Liver (tissue), 9 donors: ENCODE results near the gene C1orf210. TPM values are rescaled to one million over a fixed set of nuclear protein-coding genes. Genes with fewer than 3 reads are reported as not detected.

ENCODE experiments used
- DNase-seq: peaks from one replicate; pipeline ENCODE4 v3.0.0-alpha.2; 2017; ENCODE audit warnings: low spot score
- H3K27ac ChIP-seq, 2 donors: one replicate each; pipeline ENCODE4 v1.7.0; 2013; ENCODE audit warnings: inconsistent platforms in 2 of 2, low read length in 2 of 2, control low read depth in 1 of 2, low read depth in 1 of 2, mild to moderate bottlenecking in 1 of 2
- H3K27me3 ChIP-seq, 4 donors: one replicate each; pipeline versions ENCODE4 v1.6.1 to v1.7.0; 2013; ENCODE audit warnings: low read length in 3 of 4, inconsistent platforms in 1 of 4, mild to moderate bottlenecking in 1 of 4, moderate library complexity in 1 of 4; ENCODE audit not compliant: control insufficient read depth in 4 of 4, insufficient read depth in 4 of 4
- H3K36me3 ChIP-seq, 4 donors: one replicate each; pipeline versions ENCODE4 v1.6.1 to v1.7.0; 2013; ENCODE audit warnings: low read length in 3 of 4, mild to moderate bottlenecking in 3 of 4, low read depth in 1 of 4, moderate library complexity in 1 of 4; ENCODE audit not compliant: control insufficient read depth in 4 of 4, insufficient read depth in 3 of 4
- H3K4me1 ChIP-seq, 4 donors: one replicate each; pipeline versions ENCODE4 v1.6.1 to v1.7.0; 2013; ENCODE audit warnings: low read length in 3 of 4, mild to moderate bottlenecking in 3 of 4, moderate library complexity in 1 of 4; ENCODE audit not compliant: control insufficient read depth in 4 of 4, insufficient read depth in 4 of 4
- H3K4me3 ChIP-seq, 3 donors: one replicate each; pipeline versions ENCODE4 v1.6.1 to v1.7.0; 2013; ENCODE audit warnings: low read length in 3 of 3, control low read depth in 1 of 3, low read depth in 1 of 3, mild to moderate bottlenecking in 1 of 3
- H3K9ac ChIP-seq, 2 donors: one replicate each; pipeline ENCODE4 v1.7.0; 2013; ENCODE audit warnings: low read length in 2 of 2, mild to moderate bottlenecking in 2 of 2, moderate library complexity in 2 of 2, control low read depth in 1 of 2, low read depth in 1 of 2
- H3K9me3 ChIP-seq, 4 donors: one replicate each; pipeline versions ENCODE4 v1.6.1 to v1.7.0; 2013; ENCODE audit warnings: low read length in 3 of 4; ENCODE audit not compliant: control insufficient read depth in 4 of 4
- ATF3 ChIP-seq: IDR thresholded peaks from 2 replicates; pipeline ENCODE4 v1.6.1; 2016; ENCODE audit warnings: antibody characterized with exemption
- CTCF ChIP-seq: fragments of 150-350 bp; IDR thresholded peaks from 2 replicates; pipeline ENCODE4 v1.5.1; 2017; ENCODE audit warnings: improper control_type of control experiment, low read depth, low read length; ENCODE audit not compliant: missing input control
- EGR1 ChIP-seq, 2 donors: IDR thresholded peaks; 2 replicates each; pipeline ENCODE4 v1.6.1; 2016 to 2018; ENCODE audit warnings: antibody characterized with exemption in 2 of 2, low read depth in 2 of 2
- FOXA1 ChIP-seq: IDR thresholded peaks from 2 replicates; pipeline ENCODE4 v1.6.1; 2016; ENCODE audit warnings: antibody characterized with exemption
- FOXA2 ChIP-seq: IDR thresholded peaks from 2 replicates; pipeline ENCODE4 v1.6.1; 2016; ENCODE audit warnings: antibody characterized with exemption
- GABPA ChIP-seq, 2 donors: IDR thresholded peaks in 1 of 2; conservative IDR thresholded peaks in 1 of 2; 2 replicates each; pipeline ENCODE4 v1.6.1; 2016; ENCODE audit warnings: antibody characterized with exemption in 2 of 2, mild to moderate bottlenecking in 1 of 2, moderate library complexity in 1 of 2
- HNF4A ChIP-seq, 2 donors: conservative IDR thresholded peaks; 2 replicates each; pipeline ENCODE4 v1.6.1; 2016; ENCODE audit warnings: antibody characterized with exemption in 2 of 2, mild to moderate bottlenecking in 2 of 2
- HNF4G ChIP-seq: IDR thresholded peaks from 2 replicates; pipeline ENCODE4 v1.6.1; 2016; ENCODE audit warnings: antibody characterized with exemption
- JUND ChIP-seq, 2 donors: IDR thresholded peaks; 2 replicates each; pipeline ENCODE4 v1.6.1; 2016; ENCODE audit warnings: antibody characterized with exemption in 2 of 2
- MAX ChIP-seq: IDR thresholded peaks from 2 replicates; pipeline ENCODE4 v1.6.1; 2016; ENCODE audit warnings: antibody characterized with exemption
- NR2F2 ChIP-seq: IDR thresholded peaks from 2 replicates; pipeline ENCODE4 v1.6.1; 2016; ENCODE audit warnings: antibody characterized with exemption
- RAD21 ChIP-seq, 2 donors: IDR thresholded peaks; 2 replicates each; pipeline ENCODE4 v1.6.1; 2016; ENCODE audit warnings: antibody characterized with exemption in 2 of 2, mild to moderate bottlenecking in 2 of 2
- REST ChIP-seq: IDR thresholded peaks from 2 replicates; pipeline ENCODE4 v1.6.1; 2016; ENCODE audit warnings: antibody characterized with exemption, mild to moderate bottlenecking
- RXRA ChIP-seq, 2 donors: IDR thresholded peaks; 2 replicates each; pipeline ENCODE4 v1.6.1; 2017 to 2018; ENCODE audit warnings: antibody characterized with exemption in 2 of 2, mild to moderate bottlenecking in 1 of 2
- SP1 ChIP-seq: IDR thresholded peaks from 2 replicates; pipeline ENCODE4 v1.6.1; 2018; ENCODE audit warnings: antibody characterized with exemption, mild to moderate bottlenecking
- TAF1 ChIP-seq: conservative IDR thresholded peaks from 2 replicates; pipeline ENCODE4 v1.6.1; 2016; ENCODE audit warnings: antibody characterized with exemption, mild to moderate bottlenecking
- YY1 ChIP-seq: IDR thresholded peaks from 2 replicates; pipeline ENCODE4 v1.6.1; 2016; ENCODE audit warnings: antibody characterized with exemption, mild to moderate bottlenecking
- ZBTB33 ChIP-seq: IDR thresholded peaks from 2 replicates; pipeline ENCODE4 v1.6.1; 2016; ENCODE audit warnings: antibody characterized with exemption
- WGBS: extraction: QIAGEN DNeasy Blood & Tissue Kit; methylation state at CpG from one replicate; pipeline ENCODE4 v1.1.7; 2013; 5-methylcytosine and 5-hydroxymethylcytosine counted together
- polyA plus RNA-seq, 2 donors: library from polyadenylated mRNA; stranded (reverse) in 1 of 2; unstranded in 1 of 2; fragments of 200-250 nt in 1 of 2; fragments of >200 nt in 1 of 2; fragmentation: Nextera tagmentation in 1 of 2; extraction: Ambion mirVana in 1 of 2; gene quantifications; one replicate each; pipeline versions ENCODE4 v1.2.1 to v1.2.3, GENCODE V29; 2013 to 2015
- total RNA-seq, 2 donors: library from RNA; depleted of rRNA; stranded (reverse); fragments of >200 nt; gene quantifications; one replicate each; pipeline ENCODE4 v1.2.3, GENCODE V29; 2014
- donor health status: healthy.
- donor health status: healthy.
- donor health status: healthy.
- donor health status: healthy.
- donor health status: healthy.

C1orf210 gene
- total and polyA plus RNA-seq, 4 donors, result 0.75 to 5.0 (median 1.2) TPM

- no peaks in the 10 kb centered on the region for H3K36me3 ChIP-seq
- no peak overlapping the region for H3K4me3 ChIP-seq
- TF ChIP-seq YY1 (no peak), HNF4G (no peak)
- no peak overlapping the region for H3K9ac ChIP-seq
- WGBS, result 97% methylated on average over 17 of the region's 17 CpGs
- DNase-seq, result peak; percentile 20
- H3K27ac ChIP-seq, result no peak overlapping the region
- no peaks in the 10 kb centered on the region for H3K9me3 ChIP-seq
- H3K27me3 ChIP-seq, result no peaks in the 10 kb centered on the region
- peaks cover 11 to 68% (median 59%) of the 10 kb centered on the region in 4 donors for H3K4me1 ChIP-seq
Measured at GRCh38 chr1:43234267-43234666, 51.1 kb downstream of the C1orf210 start.

- Histone ChIP-seq H3K27me3 (no peaks in the 10 kb centered on the region), H3K4me1 (peaks cover 6 to 62% (median 52%) of the 10 kb centered on the region in 4 donors), H3K36me3 (no peaks in the 10 kb centered on the region), H3K27ac (no peak overlapping the region), H3K9me3 (no peaks in the 10 kb centered on the region), H3K9ac (no peak overlapping the region), H3K4me3 (no peak overlapping the region)
- TF ChIP-seq NR2F2 (no peak), GABPA (IDR thresholded peaks at IDR 0.05 in 1 of 2, conservative IDR thresholded peaks at IDR 0.05 in 1 of 2) (no peak), ATF3 (no peak), TAF1 (no peak), HNF4G (no peak), FOXA1 (no peak), HNF4A (conservative IDR thresholded peaks at IDR 0.05) (no peak), FOXA2 (no peak), REST (no peak), CTCF (no peak), SP1 (no peak), ZBTB33 (no peak), EGR1 (IDR thresholded peaks at IDR 0.05; ENCODE audit: low read depth in 2 of 2) (no peak), RAD21 (IDR thresholded peaks at IDR 0.05) (no peak), RXRA (IDR thresholded peaks at IDR 0.05) (no peak), YY1 (no peak), MAX (no peak), JUND (IDR thresholded peaks at IDR 0.05) (no peak)
- DNase-seq, result no peak
- 90% methylated on average over 5 of the region's 5 CpGs for WGBS
Measured at GRCh38 chr1:43233631-43234030, 51.8 kb downstream of the C1orf210 start.
